Mesenchymal stem cell (in vitro differentiated cells and primary cell): ENCODE data around the gene PCMT1.

Experiments
- DNase-seq: peaks from one replicate; pipeline ENCODE4 v3.0.0-alpha.2; 2013
- H2AFZ ChIP-seq: one replicate; pipeline ENCODE4 v1.6.1; 2013; ENCODE audit warnings: low read depth, mild to moderate bottlenecking, control low read depth, inconsistent platforms, low read length, moderate library complexity
- H2AK5ac ChIP-seq: 2 replicates; pipeline ENCODE4 v1.6.1; 2013; ENCODE audit warnings: low read length, moderate library complexity, mild to moderate bottlenecking, inconsistent platforms; ENCODE audit not compliant: severe bottlenecking
- H2BK120ac ChIP-seq: one replicate; pipeline ENCODE4 v1.6.1; 2013; ENCODE audit warnings: low read depth, mild to moderate bottlenecking, inconsistent platforms, low read length, moderate library complexity
- H2BK12ac ChIP-seq, 2 experiments: one replicate each; pipeline ENCODE4 v1.6.1; 2013; ENCODE audit warnings: inconsistent platforms in 2 of 2, low read length in 2 of 2, mild to moderate bottlenecking in 2 of 2, moderate library complexity in 2 of 2, control low read depth in 1 of 2
- H2BK15ac ChIP-seq: one replicate; pipeline ENCODE4 v1.6.1; 2013; ENCODE audit warnings: mild to moderate bottlenecking, low read depth, inconsistent platforms; ENCODE audit not compliant: poor library complexity, severe bottlenecking
- H2BK5ac ChIP-seq: 2 replicates; pipeline ENCODE4 v1.6.1; 2013; ENCODE audit warnings: low read depth, mild to moderate bottlenecking, low read length, control low read depth, inconsistent platforms; ENCODE audit not compliant: poor library complexity, severe bottlenecking
- H3K14ac ChIP-seq, 2 experiments: one replicate each; pipeline ENCODE4 v1.6.1; 2013; ENCODE audit warnings: inconsistent platforms in 2 of 2, low read length in 2 of 2, control low read depth in 1 of 2, mild to moderate bottlenecking in 1 of 2, moderate library complexity in 1 of 2
- H3K18ac ChIP-seq, 2 experiments: one replicate each; pipeline ENCODE4 v1.6.1; 2013; ENCODE audit warnings: inconsistent platforms in 2 of 2, low read length in 2 of 2, control low read depth in 1 of 2, low read depth in 1 of 2, mild to moderate bottlenecking in 1 of 2
- H3K23ac ChIP-seq, 2 experiments: one replicate each; pipeline ENCODE4 v1.6.1; 2013; ENCODE audit warnings: inconsistent platforms in 2 of 2, low read length in 2 of 2, mild to moderate bottlenecking in 2 of 2, moderate library complexity in 2 of 2, control low read depth in 1 of 2
- H3K27ac ChIP-seq: 2 replicates; pipeline ENCODE4 v1.5.1; 2013; ENCODE audit warnings: mild to moderate bottlenecking, moderate library complexity, low read length, control low read depth, inconsistent platforms; ENCODE audit not compliant: poor library complexity, severe bottlenecking
- H3K27me3 ChIP-seq, 2 experiments: 2 replicates each; pipeline versions ENCODE4 v1.6.1 to v1.7.0; 2013; ENCODE audit warnings: low read length in 2 of 2, mild to moderate bottlenecking in 2 of 2, moderate library complexity in 2 of 2, control low read depth in 1 of 2, inconsistent platforms in 1 of 2; ENCODE audit not compliant: control insufficient read depth in 1 of 2, insufficient read depth in 1 of 2
- H3K36me3 ChIP-seq, 2 experiments: 2 replicates each; pipeline versions ENCODE4 v1.6.1 to v1.7.0; 2013; ENCODE audit warnings: low read length in 2 of 2, control low read depth in 1 of 2, inconsistent platforms in 1 of 2, low read depth in 1 of 2, mild to moderate bottlenecking in 1 of 2; ENCODE audit not compliant: insufficient read depth in 2 of 2, control insufficient read depth in 1 of 2
- H3K4ac ChIP-seq, 2 experiments: one replicate each; pipeline ENCODE4 v1.6.1; 2013; ENCODE audit warnings: inconsistent platforms in 2 of 2, low read length in 2 of 2, mild to moderate bottlenecking in 2 of 2, moderate library complexity in 2 of 2, control low read depth in 1 of 2, low read depth in 1 of 2
- H3K4me1 ChIP-seq: 2 replicates; pipeline ENCODE4 v1.6.1; 2013; ENCODE audit warnings: low read depth, low read length, control low read depth; ENCODE audit not compliant: control insufficient read depth, insufficient read depth
- H3K4me2 ChIP-seq: 2 replicates; pipeline ENCODE4 v1.6.1; 2013; ENCODE audit warnings: low read length, mild to moderate bottlenecking, inconsistent platforms; ENCODE audit not compliant: poor library complexity, severe bottlenecking
- H3K4me3 ChIP-seq, 2 experiments: 2 replicates each; pipeline versions ENCODE4 v1.5.1 to v1.7.0; 2013; ENCODE audit warnings: low read length in 2 of 2, mild to moderate bottlenecking in 2 of 2, control low read depth in 1 of 2, low read depth in 1 of 2; ENCODE audit not compliant: insufficient read depth in 1 of 2
- H3K79me1 ChIP-seq: replicated peaks from 2 replicates; pipeline ENCODE4 v1.6.1; 2013; ENCODE audit warnings: mild to moderate bottlenecking, control low read depth, low read length, inconsistent platforms; ENCODE audit not compliant: poor library complexity, severe bottlenecking
- H3K9ac ChIP-seq: 2 replicates; pipeline ENCODE4 v1.7.0; 2013; ENCODE audit warnings: mild to moderate bottlenecking, low read length, moderate library complexity
- H3K9me3 ChIP-seq: 2 replicates; pipeline ENCODE4 v1.7.0; 2013; ENCODE audit warnings: mild to moderate bottlenecking, low read length; ENCODE audit not compliant: control insufficient read depth
- H4K8ac ChIP-seq: one replicate; pipeline ENCODE4 v1.6.1; 2013; ENCODE audit warnings: inconsistent platforms, mild to moderate bottlenecking, low read length, moderate library complexity
- H4K91ac ChIP-seq: one replicate; pipeline ENCODE4 v1.6.1; 2013; ENCODE audit warnings: mild to moderate bottlenecking, low read length, inconsistent platforms
- WGBS: methylation state at CpG from one replicate; pipeline ENCODE4 v1.1.7; 2013; ENCODE audit warnings: mixed read lengths; 5-methylcytosine and 5-hydroxymethylcytosine counted together

PCMT1 gene

DNA sequence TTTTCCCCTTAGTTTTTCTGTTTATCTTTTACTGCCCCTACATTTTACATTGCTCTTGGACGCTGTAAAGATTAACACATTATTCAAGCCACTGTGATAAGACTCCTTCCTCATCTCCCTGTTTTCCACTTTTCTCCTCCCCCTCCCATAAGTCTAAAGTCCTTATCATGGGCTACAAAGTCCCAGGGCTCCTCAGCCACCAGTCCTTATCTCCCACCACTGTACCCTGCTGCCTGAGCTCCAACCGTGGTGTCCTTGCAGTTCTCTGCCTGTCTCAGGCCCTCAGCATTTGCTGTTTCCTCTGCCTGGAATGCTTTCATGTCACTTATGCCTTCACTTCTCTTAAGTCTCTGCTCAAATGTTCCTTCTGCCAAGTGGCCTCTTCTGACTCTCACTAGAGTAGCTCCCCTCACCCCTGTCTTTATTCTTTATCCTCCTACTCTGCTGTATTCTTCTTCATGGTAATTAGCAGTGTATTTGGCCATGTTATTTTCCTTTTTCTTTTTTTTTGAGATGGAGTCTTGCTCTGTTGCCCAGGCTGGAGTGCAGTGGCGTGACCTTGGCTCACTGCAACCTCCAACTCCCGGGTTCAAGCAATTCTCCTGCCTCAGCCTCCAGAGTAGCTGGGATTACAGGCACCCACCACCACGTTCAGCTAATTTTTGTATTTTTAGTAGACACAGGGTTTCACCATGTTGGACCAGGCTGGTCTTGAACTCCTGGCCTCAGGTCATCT, 20.9 kb upstream of the PCMT1 start:
- Histone ChIP-seq H3K27ac (no peak overlapping the region), H4K91ac (no peak overlapping the region), H2BK15ac (no peak overlapping the region), H3K23ac (no peak overlapping the region), H3K4me3 (no peak overlapping the region), H3K18ac (no peak overlapping the region), H3K9me3 (no peaks in the 10 kb centered on the region), H3K9ac (no peak overlapping the region), H2AFZ (no peak overlapping the region), H2BK5ac (no peak overlapping the region), H3K4me1 (no peaks in the 10 kb centered on the region), H2AK5ac (no peak overlapping the region), H3K4me2 (no peak overlapping the region), H2BK12ac (no peak overlapping the region), H4K8ac (no peak overlapping the region), H2BK120ac (no peak overlapping the region), H3K36me3 (peaks cover 28 to 69% of the 10 kb centered on the region in 2 experiments), H3K14ac (no peak overlapping the region), H3K4ac (no peak overlapping the region), H3K79me1 (peaks cover 4% of the 10 kb centered on the region), H3K27me3 (no peaks in the 10 kb centered on the region)
- 76% methylated on average over 5 of the region's 5 CpGs for WGBS
- no peak for DNase-seq

DNA sequence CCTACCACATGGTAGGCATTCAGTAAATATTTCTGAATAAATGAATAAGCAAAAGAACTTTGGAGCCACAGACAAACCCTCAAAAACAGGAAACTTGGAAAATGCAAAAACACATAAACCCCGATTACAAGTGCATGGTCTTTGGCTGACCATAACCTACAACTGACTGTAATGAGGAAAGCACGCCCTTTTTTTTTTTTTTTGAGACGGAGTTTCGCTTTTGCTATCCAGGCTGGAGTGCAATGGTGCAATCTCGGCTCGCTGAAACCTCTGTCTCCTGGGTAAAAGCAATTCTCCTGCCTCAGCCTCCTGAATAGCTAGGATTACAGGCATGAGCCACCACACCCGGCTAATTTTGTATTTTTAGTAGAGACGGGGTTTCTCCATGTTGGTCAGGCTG, 19.7 kb upstream of the PCMT1 start:
- Histone ChIP-seq H3K23ac (no peak overlapping the region), H3K14ac (no peak overlapping the region), H4K91ac (no peak overlapping the region), H3K9me3 (no peaks in the 10 kb centered on the region), H2BK15ac (no peak overlapping the region), H3K4ac (no peak overlapping the region), H3K4me1 (no peaks in the 10 kb centered on the region), H3K4me3 (no peak overlapping the region), H2BK5ac (no peak overlapping the region), H3K79me1 (peaks cover 6% of the 10 kb centered on the region), H2BK12ac (no peak overlapping the region), H3K27ac (no peak overlapping the region), H2AK5ac (no peak overlapping the region), H3K36me3 (peaks cover 32 to 74% of the 10 kb centered on the region in 2 experiments), H4K8ac (no peak overlapping the region), H3K4me2 (no peak overlapping the region), H2BK120ac (no peak overlapping the region), H3K27me3 (no peaks in the 10 kb centered on the region), H3K9ac (no peak overlapping the region), H2AFZ (no peak overlapping the region), H3K18ac (no peak overlapping the region)
- no peak for DNase-seq
- 90% methylated on average over 7 of the region's 8 CpGs for WGBS

DNA sequence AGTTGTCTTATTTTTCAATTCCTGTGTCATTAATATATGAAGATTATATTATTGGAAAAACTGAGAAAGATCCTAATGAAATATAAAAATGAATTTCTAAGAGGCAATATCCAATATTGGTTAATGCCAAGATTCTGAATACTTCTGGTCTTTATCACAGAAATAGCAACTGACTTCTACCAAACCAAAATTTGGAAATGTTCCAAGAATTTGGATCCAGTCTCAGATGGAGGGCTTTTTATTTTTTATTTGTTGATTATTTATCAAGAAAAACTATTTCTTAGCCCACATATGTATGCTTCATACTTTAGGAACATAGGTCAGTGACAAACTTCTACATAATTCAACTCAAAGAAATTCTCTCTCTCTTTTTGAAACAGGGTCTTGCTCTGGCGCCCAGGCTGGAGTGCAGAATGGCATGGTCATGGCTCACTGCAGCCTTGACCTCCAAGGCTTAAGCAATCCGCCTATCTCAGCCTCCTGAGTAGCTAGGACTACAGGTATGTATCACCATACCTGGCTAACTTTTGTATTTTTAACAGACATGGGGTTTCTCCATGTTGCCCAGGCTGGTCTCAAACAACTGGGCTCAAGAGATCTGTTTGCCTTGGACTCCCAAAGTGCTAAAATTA, 16.3 kb upstream of the PCMT1 start:
- no peak overlapping the region for H2BK120ac ChIP-seq
- DNase-seq, result no peak
- H3K79me1 ChIP-seq, result peaks cover 6% of the 10 kb centered on the region
- 98% methylated on average over 2 of the region's 2 CpGs for WGBS
- no peak overlapping the region for H2BK5ac ChIP-seq
- H2BK12ac ChIP-seq, result no peak overlapping the region
- H3K4ac ChIP-seq, result no peak overlapping the region
- H3K23ac ChIP-seq, result no peak overlapping the region
- H3K9me3 ChIP-seq, result no peaks in the 10 kb centered on the region
- no peak overlapping the region for H2AK5ac ChIP-seq
- H3K4me3 ChIP-seq, result no peak overlapping the region
- H3K4me2 ChIP-seq, result no peak overlapping the region
- H3K9ac ChIP-seq, result no peak overlapping the region
- H4K8ac ChIP-seq, result no peak overlapping the region
- peaks cover 44 to 77% of the 10 kb centered on the region in 2 experiments for H3K36me3 ChIP-seq
- no peak overlapping the region for H3K27ac ChIP-seq
- no peaks in the 10 kb centered on the region for H3K27me3 ChIP-seq
- no peak overlapping the region for H2BK15ac ChIP-seq
- H4K91ac ChIP-seq, result no peak overlapping the region
- H3K4me1 ChIP-seq, result no peaks in the 10 kb centered on the region
- no peak overlapping the region for H3K18ac ChIP-seq
- no peak overlapping the region for H2AFZ ChIP-seq
- no peak overlapping the region for H3K14ac ChIP-seq

DNA sequence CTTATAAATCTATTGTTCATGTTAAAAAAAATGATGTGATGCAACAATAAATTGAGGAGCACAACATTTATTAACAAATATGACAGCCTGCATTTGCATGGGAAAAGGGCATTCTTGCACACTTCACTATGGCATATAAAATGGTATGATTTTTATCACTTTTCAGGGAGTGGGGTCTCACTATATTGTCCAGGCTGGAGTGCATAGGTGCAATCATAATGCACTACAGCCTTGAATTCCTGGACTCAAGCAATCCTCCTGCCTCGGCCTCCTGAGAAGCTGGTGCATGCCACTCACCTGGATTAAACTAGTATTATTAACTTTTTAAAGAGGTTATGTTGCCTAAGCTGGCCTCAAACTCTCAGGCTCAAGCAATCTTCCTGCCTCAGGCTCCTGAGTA, 14.6 kb upstream of the PCMT1 start:
- Histone ChIP-seq H3K9ac (no peak overlapping the region), H3K79me1 (peaks cover 4% of the 10 kb centered on the region), H3K18ac (no peak overlapping the region), H3K27ac (no peak overlapping the region), H3K4me2 (no peak overlapping the region), H3K4me3 (no peak overlapping the region), H3K36me3 (peaks cover 44 to 78% of the 10 kb centered on the region in 2 experiments), H2AK5ac (no peak overlapping the region), H3K9me3 (no peaks in the 10 kb centered on the region), H3K4me1 (no peaks in the 10 kb centered on the region), H2AFZ (no peak overlapping the region), H3K27me3 (no peaks in the 10 kb centered on the region), H3K4ac (no peak overlapping the region), H3K14ac (no peak overlapping the region), H4K8ac (no peak overlapping the region), H2BK5ac (no peak overlapping the region), H2BK120ac (no peak overlapping the region), H2BK15ac (no peak overlapping the region), H3K23ac (no peak overlapping the region), H2BK12ac (no peak overlapping the region), H4K91ac (no peak overlapping the region)
- no CpG with 5 or more reads among the region's 1 CpG for WGBS
- DNase-seq, result no peak
